ENCODE results near the gene CUTC. TPM values are rescaled to one million over a fixed set of nuclear protein-coding genes. Genes with fewer than 3 reads are reported as not detected.

The CUTC gene
- polyA plus RNA-seq, 3 donors = 17.3 to 41.9 (median 35.5) TPM

DNA sequence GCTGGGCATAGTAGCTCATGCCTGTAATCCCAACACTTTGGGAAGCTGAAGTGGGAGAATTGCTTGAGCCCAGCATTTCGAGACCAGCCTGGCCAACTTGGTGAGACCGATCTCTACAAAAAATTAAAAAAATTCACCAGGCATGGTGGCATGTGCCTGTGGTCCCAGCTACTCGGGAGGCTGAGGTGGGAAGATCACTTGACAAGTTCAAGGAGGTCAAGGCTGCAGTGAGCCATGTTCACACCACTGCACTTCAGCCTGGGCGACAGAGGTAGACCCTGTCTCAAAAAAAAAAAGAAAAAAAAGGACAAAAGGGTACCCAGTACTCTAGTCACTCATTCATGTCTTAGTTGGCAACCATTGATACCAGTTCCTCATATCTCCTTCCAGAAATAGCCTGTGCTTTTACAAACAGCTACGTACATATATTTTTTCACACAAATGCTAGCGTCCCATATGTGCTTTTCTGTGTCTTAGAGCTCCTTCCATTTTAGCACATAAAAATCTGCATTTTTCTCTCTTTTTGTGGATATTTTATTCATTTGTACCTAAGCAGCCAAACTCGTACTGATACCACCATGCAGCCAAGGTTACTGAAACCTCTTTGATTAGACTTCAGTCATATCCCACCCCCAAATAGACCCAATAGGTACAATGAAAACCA lies 55.9 kb downstream of the CUTC start:
- H3K4me1 Mint-ChIP-seq = no peaks in the 10 kb centered on the region
- Histone ChIP-seq H3K79me2 (ENCODE audit: insufficient read depth, low read length) (no peaks in the 10 kb centered on the region), H3K4me1 (ENCODE audit: control insufficient read depth in 1 of 2, insufficient read depth in 2 of 2, low read length in 2 of 2) (no peaks in the 10 kb centered on the region), H4K20me1 (ENCODE audit: insufficient read depth, low read length) (no peaks in the 10 kb centered on the region), H3K27me3 (ENCODE audit: control insufficient read depth in 2 of 2, insufficient read depth in 2 of 2, low read length in 2 of 2) (no peaks in the 10 kb centered on the region), H3K27ac (ENCODE audit: low read depth in 1 of 2, low read length in 2 of 2) (no peak overlapping the region), H3K9me3 (replicated peaks in 1 of 2; ENCODE audit: control insufficient read depth in 1 of 2, insufficient read depth in 1 of 2, low read length in 2 of 2) (no peaks in the 10 kb centered on the region), H2AFZ (ENCODE audit: insufficient read depth, low read depth, low read length, poor library complexity, severe bottlenecking) (no peak overlapping the region), H3K36me3 (replicated peaks in 1 of 2; ENCODE audit: control insufficient read depth in 1 of 2, insufficient read depth in 2 of 2, low read length in 2 of 2) (no peaks in the 10 kb centered on the region), H3K4me3 (replicated peaks in 1 of 3; ENCODE audit: low read depth in 2 of 3, low read length in 3 of 3) (no peak overlapping the region), H3K4me2 (replicated peaks; ENCODE audit: extremely low read depth, low read length, poor library complexity, severe bottlenecking) (no peak overlapping the region), H3K9ac (ENCODE audit: insufficient read depth, low read length, poor library complexity, severe bottlenecking) (no peak overlapping the region)
- no peaks in the 10 kb centered on the region for H3K36me3 Mint-ChIP-seq
- no CpG with 5 or more reads among the region's 7 CpGs for WGBS (ENCODE audit: insufficient coverage)
- H3K27me3 Mint-ChIP-seq (ENCODE audit: low read depth in 3 of 3) = peaks cover 0 to 4% (median 0%) of the 10 kb centered on the region in 3 donors
- TF ChIP-seq, protein P1, sequence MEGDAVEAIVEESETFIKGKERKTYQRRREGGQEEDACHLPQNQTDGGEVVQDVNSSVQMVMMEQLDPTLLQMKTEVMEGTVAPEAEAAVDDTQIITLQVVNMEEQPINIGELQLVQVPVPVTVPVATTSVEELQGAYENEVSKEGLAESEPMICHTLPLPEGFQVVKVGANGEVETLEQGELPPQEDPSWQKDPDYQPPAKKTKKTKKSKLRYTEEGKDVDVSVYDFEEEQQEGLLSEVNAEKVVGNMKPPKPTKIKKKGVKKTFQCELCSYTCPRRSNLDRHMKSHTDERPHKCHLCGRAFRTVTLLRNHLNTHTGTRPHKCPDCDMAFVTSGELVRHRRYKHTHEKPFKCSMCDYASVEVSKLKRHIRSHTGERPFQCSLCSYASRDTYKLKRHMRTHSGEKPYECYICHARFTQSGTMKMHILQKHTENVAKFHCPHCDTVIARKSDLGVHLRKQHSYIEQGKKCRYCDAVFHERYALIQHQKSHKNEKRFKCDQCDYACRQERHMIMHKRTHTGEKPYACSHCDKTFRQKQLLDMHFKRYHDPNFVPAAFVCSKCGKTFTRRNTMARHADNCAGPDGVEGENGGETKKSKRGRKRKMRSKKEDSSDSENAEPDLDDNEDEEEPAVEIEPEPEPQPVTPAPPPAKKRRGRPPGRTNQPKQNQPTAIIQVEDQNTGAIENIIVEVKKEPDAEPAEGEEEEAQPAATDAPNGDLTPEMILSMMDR (IDR thresholded peaks at IDR 0.05) = no peak
- H3K4me3 Mint-ChIP-seq = no peak overlapping the region
- no peak for DNase-seq
- peaks cover 0 to 1% (median 0%) of the 10 kb centered on the region in 7 donors for H3K9me3 Mint-ChIP-seq
- no peak overlapping the region for H3K27ac Mint-ChIP-seq
- intact Hi-C loops (cut with micrococcal nuclease) = no loop called here

DNA sequence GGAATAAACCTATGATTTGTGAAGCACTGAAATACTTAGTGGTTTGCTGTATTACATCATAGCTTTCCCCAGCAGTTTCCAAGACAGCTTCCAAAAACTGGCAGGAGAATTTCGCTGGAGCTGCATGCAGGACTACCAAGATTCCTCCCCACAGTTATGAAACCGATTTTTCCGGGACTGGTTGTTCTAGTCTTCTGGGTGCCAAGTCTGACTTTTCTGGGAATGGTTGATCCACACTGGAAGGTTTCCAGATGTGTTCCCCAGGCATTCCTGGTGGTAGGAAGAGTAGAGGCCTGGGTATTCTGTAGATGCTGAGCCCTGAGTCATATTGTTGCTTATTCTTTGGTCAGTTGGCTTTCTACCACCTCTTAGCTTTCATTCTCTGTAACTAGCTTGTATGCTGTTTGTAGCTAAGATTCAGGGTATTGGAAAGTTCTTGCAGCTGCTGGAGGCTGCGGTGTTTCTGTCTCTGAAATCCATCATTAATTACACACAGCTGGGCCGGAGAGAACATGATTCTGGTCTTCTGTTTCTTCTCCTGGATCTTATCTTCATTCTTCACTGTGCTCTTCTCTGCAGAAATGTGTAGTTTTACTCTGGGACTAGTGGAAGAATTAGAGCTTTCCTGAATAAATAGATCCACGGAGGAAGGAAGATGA lies 56.7 kb downstream of the CUTC start:
- no peaks in the 10 kb centered on the region for H3K36me3 Mint-ChIP-seq
- no peak overlapping the region for H3K4me3 Mint-ChIP-seq
- H3K9ac ChIP-seq (ENCODE audit: insufficient read depth, low read length, poor library complexity, severe bottlenecking) = no peak overlapping the region
- peaks cover 0 to 1% (median 0%) of the 10 kb centered on the region in 7 donors for H3K9me3 Mint-ChIP-seq
- peaks cover 0 to 4% (median 0%) of the 10 kb centered on the region in 3 donors for H3K27me3 Mint-ChIP-seq (ENCODE audit: low read depth in 3 of 3)
- no peaks in the 10 kb centered on the region for H3K4me1 ChIP-seq (ENCODE audit: control insufficient read depth in 1 of 2, insufficient read depth in 2 of 2, low read length in 2 of 2)
- 67% methylated on average over 3 of the region's 6 CpGs for WGBS (ENCODE audit: insufficient coverage)
- no peaks in the 10 kb centered on the region for H3K4me1 Mint-ChIP-seq
- H3K79me2 ChIP-seq (ENCODE audit: insufficient read depth, low read length) = no peaks in the 10 kb centered on the region
- H3K4me2 ChIP-seq (replicated peaks; ENCODE audit: extremely low read depth, low read length, poor library complexity, severe bottlenecking) = no peak overlapping the region
- H3K4me3 ChIP-seq (replicated peaks in 1 of 3; ENCODE audit: low read depth in 2 of 3, low read length in 3 of 3) = no peak overlapping the region
- no peak overlapping the region for H3K27ac Mint-ChIP-seq
- H3K27ac ChIP-seq (ENCODE audit: low read depth in 1 of 2, low read length in 2 of 2) = no peak overlapping the region
- TF ChIP-seq, protein P1 (IDR thresholded peaks at IDR 0.05) = no peak
- no peaks in the 10 kb centered on the region for H4K20me1 ChIP-seq (ENCODE audit: insufficient read depth, low read length)
- no peak for DNase-seq
- no peak overlapping the region for H2AFZ ChIP-seq (ENCODE audit: insufficient read depth, low read depth, low read length, poor library complexity, severe bottlenecking)
- H3K9me3 ChIP-seq (replicated peaks in 1 of 2; ENCODE audit: control insufficient read depth in 1 of 2, insufficient read depth in 1 of 2, low read length in 2 of 2) = no peaks in the 10 kb centered on the region
- intact Hi-C loops (cut with micrococcal nuclease) = no loop called here
- H3K36me3 ChIP-seq (replicated peaks in 1 of 2; ENCODE audit: control insufficient read depth in 1 of 2, insufficient read depth in 2 of 2, low read length in 2 of 2) = no peaks in the 10 kb centered on the region
- H3K27me3 ChIP-seq (ENCODE audit: control insufficient read depth in 2 of 2, insufficient read depth in 2 of 2, low read length in 2 of 2) = no peaks in the 10 kb centered on the region
